ENCODE results near the gene RPS24.

Gene RPS24

GRCh38 chr10:78019264-78019663 is 14.4 kb upstream of the RPS24 start:
- Histone ChIP-seq H3K4me2 (no peak overlapping the region), H3K4me1 (no peaks in the 10 kb centered on the region), H3K9me3 (replicated peaks in 1 of 11) (no peaks in the 10 kb centered on the region), H3K27ac (no peak overlapping the region), H3K27me3 (no peaks in the 10 kb centered on the region), H3K9ac (no peak overlapping the region), H3K36me3 (peaks cover 99 to 100% (median 100%) of the 10 kb centered on the region in 11 experiments), H3K4me3 (no peak overlapping the region), H4K20me1 (peaks cover 0 to 6% (median 0%) of the 10 kb centered on the region in 11 experiments; a peak in 2 of 22 replicates)
- TF ChIP-seq Cebpa-rat (IDR thresholded peaks at IDR 0.05), result no peak

GRCh38 chr10:78021201-78021600 is 12.5 kb upstream of the RPS24 start:
- Histone ChIP-seq H3K27ac (no peak overlapping the region), H3K4me3 (no peak overlapping the region), H4K20me1 (peaks cover 0 to 12% (median 0%) of the 10 kb centered on the region in 11 experiments; a peak in 7 of 22 replicates), H3K4me2 (no peak overlapping the region), H3K9me3 (replicated peaks in 1 of 11) (no peaks in the 10 kb centered on the region), H3K9ac (no peak overlapping the region), H3K4me1 (no peaks in the 10 kb centered on the region), H3K27me3 (no peaks in the 10 kb centered on the region), H3K36me3 (peaks cover 100% of the 10 kb centered on the region in 11 experiments)
- TF ChIP-seq Cebpa-rat (IDR thresholded peaks at IDR 0.05), result no peak

- Histone ChIP-seq H3K9me3 (replicated peaks in 1 of 11) (no peaks in the 10 kb centered on the region), H3K36me3 (peaks cover 77 to 93% (median 83%) of the 10 kb centered on the region in 11 experiments), H4K20me1 (peaks cover 0 to 29% (median 17%) of the 10 kb centered on the region in 11 experiments; a peak in 11 of 22 replicates), H3K4me3 (no peak overlapping the region), H3K27ac (no peak overlapping the region), H3K4me2 (no peak overlapping the region), H3K9ac (no peak overlapping the region), H3K27me3 (no peaks in the 10 kb centered on the region), H3K4me1 (peaks cover 11 to 19% (median 13%) of the 10 kb centered on the region in 10 experiments)
- TF ChIP-seq Cebpa-rat (IDR thresholded peaks at IDR 0.05), result no peak
Observed at GRCh38 chr10:78023741-78024140, 9.9 kb upstream of the RPS24 start.

- Histone ChIP-seq H3K4me2 (no peak overlapping the region), H3K4me3 (no peak overlapping the region), H3K27me3 (no peaks in the 10 kb centered on the region), H3K36me3 (peaks cover 56 to 72% (median 62%) of the 10 kb centered on the region in 11 experiments), H4K20me1 (peaks cover 0 to 32% (median 17%) of the 10 kb centered on the region in 11 experiments; a peak in 11 of 22 replicates), H3K27ac (no peak overlapping the region), H3K9me3 (replicated peaks in 1 of 11) (no peaks in the 10 kb centered on the region), H3K4me1 (peaks cover 12 to 25% (median 15%) of the 10 kb centered on the region in 10 experiments), H3K9ac (no peak overlapping the region)
- no peak for TF ChIP-seq Cebpa-rat (IDR thresholded peaks at IDR 0.05)
Observed at GRCh38 chr10:78025685-78026364, 7.8 kb upstream of the RPS24 start.

DNA sequence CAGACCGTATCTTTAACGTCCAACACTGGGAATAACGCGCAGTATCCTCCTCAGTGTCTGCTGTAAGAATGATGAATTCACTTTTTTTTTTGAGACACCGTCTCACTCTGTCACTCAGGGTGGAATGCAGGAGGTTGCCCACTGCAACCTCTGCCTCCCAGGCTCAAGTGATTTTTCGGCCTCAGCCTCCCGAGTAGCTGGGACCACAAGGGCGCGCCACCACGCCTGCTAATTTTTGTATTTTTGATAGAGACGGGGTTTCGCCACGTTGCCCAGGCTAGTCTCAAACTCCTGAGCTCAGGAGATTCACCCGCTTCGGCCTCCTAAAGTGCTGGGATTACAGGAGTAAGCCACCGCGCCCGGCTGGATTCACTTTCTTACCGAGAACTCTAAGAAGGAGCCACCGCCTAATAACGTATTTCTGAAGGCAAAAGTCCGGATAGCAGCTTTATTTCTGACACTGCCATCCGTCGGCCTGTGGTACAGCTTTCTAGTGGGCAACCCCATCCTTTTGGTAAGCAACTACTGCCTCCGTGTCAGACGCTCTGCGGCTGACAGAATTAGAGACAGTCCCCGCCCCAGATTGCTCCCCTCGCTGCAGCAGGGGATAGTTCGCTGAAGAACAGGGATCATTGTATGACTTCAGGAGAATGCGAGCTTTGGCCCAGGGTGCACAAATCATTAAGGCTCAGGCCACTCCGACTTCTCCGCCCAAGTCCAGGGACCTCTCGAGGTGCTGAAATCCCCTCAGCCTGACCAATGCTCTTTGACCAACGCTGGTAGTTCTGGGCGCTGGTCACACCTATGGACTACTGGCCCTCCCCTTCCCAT is 5.0 kb upstream of the RPS24 start:
- no peak for TF ChIP-seq Cebpa-rat (IDR thresholded peaks at IDR 0.05)

DNA sequence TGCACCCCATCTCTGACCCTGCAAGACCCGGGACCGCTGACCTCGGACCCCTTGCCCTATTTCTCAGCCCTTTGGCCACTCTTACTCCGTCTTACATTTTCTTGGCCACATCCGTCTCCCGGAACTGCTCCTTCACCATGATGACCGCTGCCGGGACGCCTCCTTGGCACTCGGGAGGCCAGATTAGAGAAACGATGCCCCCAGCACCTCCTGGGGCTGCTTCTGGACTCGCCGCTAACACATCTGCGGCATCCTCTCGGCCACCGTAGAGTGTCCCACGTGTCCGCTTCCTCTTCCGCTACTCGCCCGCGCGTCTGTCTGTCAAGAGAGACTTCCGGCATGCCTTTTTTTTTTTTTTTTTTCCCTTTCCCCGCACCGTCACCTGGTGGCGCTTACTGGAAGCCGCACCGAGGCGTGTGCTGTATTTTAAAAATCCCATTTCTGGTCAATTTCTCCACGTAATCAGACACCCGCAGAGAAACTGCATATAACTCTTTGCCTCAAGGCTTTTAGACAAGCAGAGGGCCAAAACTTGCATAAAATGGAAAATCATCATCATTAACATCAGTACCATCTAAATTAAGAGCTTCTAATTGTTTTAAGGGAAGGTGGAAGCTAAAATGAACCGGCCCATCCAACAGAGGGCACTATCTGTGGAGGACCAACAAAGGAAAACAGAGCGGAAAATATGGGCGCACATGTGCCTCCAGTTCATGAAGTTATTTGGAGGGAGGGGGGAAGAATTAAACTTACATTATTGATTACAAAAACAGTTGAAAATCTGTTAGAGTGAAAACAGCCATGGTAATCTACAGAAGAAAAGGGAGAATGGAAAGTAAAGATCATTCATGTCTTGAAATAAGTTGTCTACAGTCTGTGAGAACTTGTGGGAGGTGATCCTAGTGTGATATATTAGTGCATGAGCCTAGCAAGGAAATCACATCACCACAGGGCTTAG is 4.1 kb upstream of the RPS24 start, which contains the start of gene POLR3A:
POLR3A (minus strand) TSS at position 247 of the 958 bp plus-strand sequence; CDS start at position 139, 108 bp downstream.
- Histone ChIP-seq H3K9ac (peak within 1 kb of the TSS; percentile 87 to 95 (median 91)), H3K27me3 (no peaks in the 10 kb centered on the region), H4K20me1 (peaks cover under 1 to 35% (median 13%) of the 10 kb centered on the region in 11 experiments; a peak in 15 of 22 replicates), H3K4me2 (peak within 1 kb of the TSS; percentile 80 to 96 (median 93)), H3K36me3 (peaks cover 18 to 36% (median 26%) of the 10 kb centered on the region in 11 experiments), H3K4me3 (peak within 1 kb of the TSS; percentile 88 to 99 (median 93)), H3K4me1 (peaks cover 13 to 29% (median 17%) of the 10 kb centered on the region in 10 experiments), H3K9me3 (replicated peaks in 1 of 11) (no peaks in the 10 kb centered on the region), H3K27ac (peak within 1 kb of the TSS; percentile 60 to 88 (median 84))
- no peak for TF ChIP-seq Cebpa-rat (IDR thresholded peaks at IDR 0.05)

More for the DNA sequence above, 5.0 kb upstream of the RPS24 start:
- Histone ChIP-seq H3K27me3 (no peaks in the 10 kb centered on the region), H3K9ac (peak overlapping the region; percentile 87 to 95 (median 91)), H3K4me2 (peak overlapping the region; percentile 80 to 96 (median 93)), H3K4me1 (peaks cover 13 to 29% (median 17%) of the 10 kb centered on the region in 10 experiments), H4K20me1 (peaks cover 0 to 32% (median 12%) of the 10 kb centered on the region in 11 experiments; a peak in 10 of 22 replicates), H3K27ac (peak overlapping the region; percentile 60 to 88 (median 84)), H3K36me3 (peaks cover 27 to 44% (median 34%) of the 10 kb centered on the region in 11 experiments), H3K4me3 (peak overlapping the region; percentile 88 to 99 (median 93)), H3K9me3 (replicated peaks in 1 of 11) (no peaks in the 10 kb centered on the region)

DNA sequence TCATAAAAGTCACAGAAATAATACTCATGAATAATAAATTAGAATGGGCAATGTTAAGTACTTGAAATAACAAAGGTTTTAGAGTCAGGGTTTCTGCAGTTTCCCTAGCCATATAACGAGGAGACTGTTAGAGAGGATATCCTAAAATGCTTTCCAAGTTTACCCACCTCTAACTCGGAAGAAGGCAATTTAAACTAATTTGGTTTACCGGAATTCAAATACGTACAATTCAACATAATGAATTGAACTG is 351 bp upstream of the RPS24 start:
- Histone ChIP-seq H3K9me3 (replicated peaks in 1 of 11) (no peaks in the 10 kb centered on the region), H3K4me2 (peak overlapping the region; percentile 15 to 75 (median 65); a peak in 21 of 22 replicates), H3K36me3 (peaks cover 34 to 41% (median 39%) of the 10 kb centered on the region in 11 experiments), H3K9ac (peak overlapping the region in 10 of 11 experiments; percentile 12 to 95 (median 52); a peak in 7 of 22 replicates), H4K20me1 (peaks cover 37 to 48% (median 40%) of the 10 kb centered on the region in 11 experiments; a peak in 21 of 22 replicates), H3K27me3 (no peaks in the 10 kb centered on the region), H3K27ac (peak overlapping the region in 9 of 11 experiments; percentile 28 to 94 (median 83); a peak in 10 of 22 replicates), H3K4me3 (peak overlapping the region; percentile 77 to 94 (median 88)), H3K4me1 (peaks cover 42 to 50% (median 46%) of the 10 kb centered on the region in 10 experiments)
- TF ChIP-seq Cebpa-rat (IDR thresholded peaks at IDR 0.05), result no peak

- peak overlapping the region; percentile 81 to 98 (median 94) for H3K4me2 ChIP-seq
- H3K27ac ChIP-seq, result peak overlapping the region; percentile 59 to 94 (median 86); a peak in 21 of 22 replicates
- H3K36me3 ChIP-seq, result peaks cover 51 to 58% (median 56%) of the 10 kb centered on the region in 11 experiments
- H3K4me3 ChIP-seq, result peak overlapping the region; percentile 77 to 94 (median 88)
- no peaks in the 10 kb centered on the region for H3K27me3 ChIP-seq
- peaks cover 54 to 59% (median 56%) of the 10 kb centered on the region in 11 experiments for H4K20me1 ChIP-seq
- TF ChIP-seq Cebpa-rat (IDR thresholded peaks at IDR 0.05), result no peak
- H3K9me3 ChIP-seq (replicated peaks in 1 of 11), result no peaks in the 10 kb centered on the region
- H3K4me1 ChIP-seq, result peaks cover 47 to 59% (median 54%) of the 10 kb centered on the region in 10 experiments
- H3K9ac ChIP-seq, result peak overlapping the region; percentile 87 to 96 (median 92)
Observed at GRCh38 chr10:78035025-78035424, 1.4 kb downstream of the RPS24 start.

Measured in BLaER1 treated with 17β-estradiol and CSF1 and Interleukin-3, amounts not matched to agents 10 nM and 100 nM (cell line).